GM12878 (cell line): ENCODE measurements around the gene RNF223. TPM values are rescaled to one million over a fixed set of nuclear protein-coding genes. Genes with fewer than 3 reads are reported as not detected.

ENCODE experiments used
- ATAC-seq: fragments of 200-7000 bp; cut with Tn5 transposase; 3 replicates; pipeline ENCODE4 v1.9.1; 2020; ENCODE audit warnings: mild to moderate bottlenecking, moderate library complexity
- BruUV-seq: library from RNA; stranded (reverse); fragments of 400-500 nt; replicated peaks from 2 replicates; lab custom pipeline; 2021; lab: Mats Ljungman, UMichigan
- CTCF ChIA-PET: fragments of 300-600 bp; sonication (Branson Sonifier 250); formaldehyde crosslinking; extraction: SDS; loops from one replicate; lab custom pipeline; 2021; ENCODE audit warnings: inconsistent platforms; lab: Yijun Ruan, JAX
- POLR2A ChIA-PET: fragments of 350-600 bp; formaldehyde crosslinking; extraction: SDS; loops from one replicate; lab custom pipeline; 2021; ENCODE audit warnings: inconsistent platforms; lab: Charles Lee
- RAD21 ChIA-PET: fragments of 300-600 bp; sonication (Branson Sonifier 250); formaldehyde crosslinking; loops from one replicate; lab custom pipeline; 2023; ENCODE audit warnings: antibody characterized with exemption; ENCODE audit not compliant: unreplicated experiment; lab: Charles Lee
- SMC1A ChIA-PET: fragments of 300-600 bp; sonication (Branson Sonifier 250); formaldehyde crosslinking; loops from one replicate; lab custom pipeline; 2023; ENCODE audit not compliant: unreplicated experiment, uncharacterized antibody; lab: Charles Lee
- DNase-seq: peaks from one replicate; pipeline ENCODE4 v3.0.0-alpha.2; 2011; ENCODE audit warnings: low read depth, low spot score
- FAIRE-seq: peaks from 3 replicates; lab custom pipeline; 2011; peaks lifted over from hg19 to GRCh38; lab: Jason Lieb, UNC
- H2AFZ ChIP-seq: 2 replicates; pipeline ENCODE4 v1.6.0; 2011; ENCODE audit warnings: low read depth, low read length, control low read depth; ENCODE audit not compliant: control insufficient read depth
- H3K27ac ChIP-seq: 2 replicates; pipeline ENCODE4 v1.5.1; 2011; ENCODE audit warnings: control low read depth; ENCODE audit not compliant: control insufficient read depth, insufficient read depth
- H3K27me3 ChIP-seq, 2 experiments: replicated peaks in 1 of 2; 2 replicates each; pipeline versions ENCODE4 v1.6.0 to v1.6.1; 2011; ENCODE audit warnings: low read length in 1 of 2; ENCODE audit not compliant: control insufficient read depth in 2 of 2, insufficient read depth in 2 of 2
- H3K36me3 ChIP-seq, 2 experiments: 2 replicates each; pipeline ENCODE4 v1.5.1; 2011; ENCODE audit warnings: low read length in 1 of 2; ENCODE audit not compliant: control insufficient read depth in 2 of 2, insufficient read depth in 2 of 2
- H3K4me1 ChIP-seq: 2 replicates; pipeline ENCODE4 v1.6.1; 2011; ENCODE audit warnings: mild to moderate bottlenecking, low read length, moderate library complexity, mixed read lengths; ENCODE audit not compliant: control insufficient read depth, insufficient read depth
- H3K4me2 ChIP-seq: 2 replicates; pipeline ENCODE4 v1.6.0; 2011; ENCODE audit warnings: control low read depth; ENCODE audit not compliant: control insufficient read depth, insufficient read depth
- H3K4me3 ChIP-seq: fragments of 200-600 bp; sonication (generic); 2 replicates; pipeline ENCODE4 v1.5.1; 2016
- H3K79me2 ChIP-seq: 2 replicates; pipeline ENCODE4 v1.6.0; 2011; ENCODE audit warnings: low read length; ENCODE audit not compliant: control insufficient read depth, insufficient read depth
- H3K9ac ChIP-seq: 2 replicates; pipeline ENCODE4 v1.8.0; 2011; ENCODE audit warnings: low read length, control low read depth, mixed read lengths; ENCODE audit not compliant: control insufficient read depth, insufficient read depth
- H3K9me3 ChIP-seq: replicated peaks from 3 replicates; pipeline ENCODE4 v1.5.1; 2011; ENCODE audit warnings: mild to moderate bottlenecking, low read length; ENCODE audit not compliant: control insufficient read depth, insufficient read depth
- H4K20me1 ChIP-seq: 2 replicates; pipeline ENCODE4 v1.6.0; 2011; ENCODE audit not compliant: control insufficient read depth, insufficient read depth
- BHLHE40 ChIP-seq, 2 experiments: fragments of 450-650 bp in 1 of 2; IDR thresholded peaks; 2 replicates each; pipeline ENCODE4 v1.6.1; 2011 to 2017; ENCODE audit warnings: low read depth in 2 of 2, borderline replicate concordance in 1 of 2, improper control_type of control experiment in 1 of 2, low read length in 1 of 2, mild to moderate bottlenecking in 1 of 2
- JUND ChIP-seq: IDR thresholded peaks from 2 replicates; pipeline ENCODE4 v1.6.1; 2012; ENCODE audit warnings: low read depth, mild to moderate bottlenecking, low read length, improper control_type of control experiment, moderate library complexity
- NR2F1 ChIP-seq: fragments of 450-650 bp; conservative IDR thresholded peaks from 2 replicates; pipeline ENCODE4 v1.6.1; 2017; ENCODE audit warnings: mild to moderate bottlenecking
- RB1 ChIP-seq: fragments of 450-650 bp; formaldehyde crosslinking; IDR thresholded peaks from 2 replicates; pipeline ENCODE4 v1.6.1; 2017; ENCODE audit warnings: mild to moderate bottlenecking, borderline replicate concordance
- USF2 ChIP-seq: IDR thresholded peaks from 2 replicates; pipeline ENCODE4 v1.6.1; 2011; ENCODE audit warnings: low read depth, low read length, improper control_type of control experiment, borderline replicate concordance
- WGBS: methylation state at CpG from one replicate; pipeline ENCODE4 v1.1.6; 2016; ENCODE audit warnings: low lambda C conversion rate; ENCODE audit not compliant: insufficient replicate concordance, insufficient coverage; ENCODE audit errors: missing lambda C conversion rate; 5-methylcytosine and 5-hydroxymethylcytosine counted together
- in situ Hi-C: fragments of 300-500 bp; cut with MboI; formaldehyde crosslinking; loops from 9 replicates; pipeline ENCODE4 v1.14.3; 2018; ENCODE audit warnings: mixed read lengths
- intact Hi-C: fragments of 100-400 bp; cut with micrococcal nuclease; formaldehyde crosslinking; loops from one replicate; pipeline ENCODE4 v1.14.2; 2022; ENCODE audit not compliant: unreplicated experiment
- polyA plus RNA-seq, 11 experiments: library from polyadenylated mRNA; depleted of rRNA in 4 of 11; unstranded in 6 of 11; stranded (reverse) in 5 of 11; fragments of >200 nt; fragmentation: Nextera tagmentation in 4 of 11; fragmentation: Illumina TruSeq in 1 of 11; extraction: Ambion mirVana in 4 of 11; extraction: Trizol in 1 of 11; gene quantifications; 1 replicate in 1 of 11; 2 replicates in 10 of 11; pipeline versions ENCODE4 v1.2.1 to v1.2.3, GENCODE V29; 2011 to 2016; ENCODE audit warnings: inconsistent platforms in 2 of 11, missing spikeins in 2 of 11, low read depth in 1 of 11
- total RNA-seq, 4 experiments: library from RNA; depleted of rRNA in 3 of 4; stranded (reverse); fragments of >200 nt in 3 of 4; fragmentation: Illumina TruSeq in 1 of 4; extraction: Trizol in 1 of 4; gene quantifications; 2 replicates each; pipeline versions ENCODE4 v1.2.1 to v1.2.3, GENCODE V29; 2013 to 2021

Gene RNF223
- total and polyA plus RNA-seq, 10 of the 15 experiments (the other 5 are each of a cell fraction or from before 2014, with no cell fraction given), result 0.06 TPM; not detected in 9

GRCh38 chr1:1026599-1027413 is 47.3 kb downstream of the RNF223 start:
- H3K9ac ChIP-seq, result no peak overlapping the region
- ChIA-PET SMC1A (no interaction called here), POLR2A (no interaction called here), RAD21 (no interaction called here), CTCF (no interaction called here)
- H3K9me3 ChIP-seq, result no peaks in the 10 kb centered on the region
- intact Hi-C loops, result no loop called here
- in situ Hi-C loops, result no loop called here
- H3K4me3 ChIP-seq, result no peak overlapping the region
- H4K20me1 ChIP-seq, result no peaks in the 10 kb centered on the region
- H3K27ac ChIP-seq, result no peak overlapping the region
- H3K4me1 ChIP-seq, result peaks cover 11% of the 10 kb centered on the region
- 55% methylated on average over 19 of the region's 21 CpGs for WGBS
- TF ChIP-seq RB1 (no peak), USF2 (no peak), NR2F1 (no peak), JUND (no peak), BHLHE40 (IDR thresholded peaks at IDR 0.05; ENCODE audit: borderline replicate concordance in 1 of 2, low read depth in 2 of 2, low read length in 1 of 2) (peak in 1 of 2 experiments; percentile 33; a peak in 1 of 4 replicates)
- H3K27me3 ChIP-seq, result no peaks in the 10 kb centered on the region
- no peak for FAIRE-seq
- ATAC-seq, result no peak; the same call in 2 of the 3 replicates
- H3K36me3 ChIP-seq, result no peaks in the 10 kb centered on the region; a peak in 1 of 4 replicates
- H3K79me2 ChIP-seq, result no peaks in the 10 kb centered on the region
- no peak overlapping the region for H3K4me2 ChIP-seq
- BruUV-seq, result no TSS peak
- DNase-seq, result no peak
- no peak overlapping the region for H2AFZ ChIP-seq
